ENCODE measurements around the gene PAX7.

Gene PAX7

GRCh38 chr1:18642278-18643095, 11.8 kb downstream of the PAX7 start:
- DNase-seq: no peak

GRCh38 chr1:18643154-18644012, 12.7 kb downstream of the PAX7 start:
- DNase-seq: no peak

GRCh38 chr1:18644013-18644399, 13.4 kb downstream of the PAX7 start:
- no peak for DNase-seq

GRCh38 chr1:18644446-18644845, 13.8 kb downstream of the PAX7 start:
- DNase-seq: no peak

- DNase-seq: no peak
Measured at GRCh38 chr1:18644973-18645746, 14.5 kb downstream of the PAX7 start.

GRCh38 chr1:18645747-18646090, 15.1 kb downstream of the PAX7 start:
- DNase-seq: no peak

GRCh38 chr1:18646091-18646785, 15.6 kb downstream of the PAX7 start:
- DNase-seq: no peak

GRCh38 chr1:18646786-18647410, 16.3 kb downstream of the PAX7 start:
- no peak for DNase-seq

GRCh38 chr1:18647681-18648214, 17.1 kb downstream of the PAX7 start:
- no peak for DNase-seq

- DNase-seq: no peak
Measured at GRCh38 chr1:18649693-18650370, 19.2 kb downstream of the PAX7 start.

GRCh38 chr1:18651713-18652112, 21.1 kb downstream of the PAX7 start:
- DNase-seq: no peak

GRCh38 chr1:18652791-18653190, 22.1 kb downstream of the PAX7 start:
- DNase-seq: no peak

- no peak for DNase-seq
Measured at GRCh38 chr1:18653367-18653766, 22.7 kb downstream of the PAX7 start.

- no peak for DNase-seq
Measured at GRCh38 chr1:18653916-18654315, 23.3 kb downstream of the PAX7 start.

GRCh38 chr1:18654599-18654998, 24.0 kb downstream of the PAX7 start:
- DNase-seq: no peak

- no peak for DNase-seq
Measured at GRCh38 chr1:18657506-18658201, 27.0 kb downstream of the PAX7 start.

GRCh38 chr1:18658831-18659230, 28.2 kb downstream of the PAX7 start:
- no peak for DNase-seq

GRCh38 chr1:18661404-18662285, 31.0 kb downstream of the PAX7 start:
- DNase-seq: no peak

- DNase-seq: no peak
Measured at GRCh38 chr1:18662286-18662639, 31.6 kb downstream of the PAX7 start.

Measured in right forelimb (tissue), 1 donor.